Spinal cord (tissue), 10 donors: ENCODE data around the gene DHRS12. TPM values are rescaled to one million over a fixed set of nuclear protein-coding genes. Genes with fewer than 3 reads are reported as not detected.

Experiments used
- DNase-seq, 6 donors: peaks; one replicate each; pipeline versions ENCODE4 v3.0.0 to v3.0.0-alpha.2; 2013 to 2015; ENCODE audit warnings: low spot score in 6 of 6, low read depth in 4 of 6
- H3K27ac ChIP-seq: one replicate; pipeline ENCODE4 v1.5.1; 2013; ENCODE audit warnings: low read depth, low read length, control low read depth
- H3K27me3 ChIP-seq: one replicate; pipeline ENCODE4 v1.6.1; 2013; ENCODE audit warnings: low read length; ENCODE audit not compliant: control insufficient read depth, insufficient read depth
- H3K36me3 ChIP-seq: one replicate; pipeline ENCODE4 v1.6.1; 2013; ENCODE audit warnings: low read length; ENCODE audit not compliant: control insufficient read depth, insufficient read depth
- H3K4me1 ChIP-seq: one replicate; pipeline ENCODE4 v1.6.1; 2013; ENCODE audit warnings: low read length; ENCODE audit not compliant: control insufficient read depth, insufficient read depth
- H3K4me3 ChIP-seq: one replicate; pipeline ENCODE4 v1.5.1; 2013; ENCODE audit warnings: low read depth, low read length, control low read depth
- H3K9me3 ChIP-seq: one replicate; pipeline ENCODE4 v1.6.1; 2013; ENCODE audit warnings: low read length; ENCODE audit not compliant: control insufficient read depth, insufficient read depth
- WGBS: methylation state at CpG from one replicate; pipeline ENCODE4 v1.1.5; 2013; ENCODE audit warnings: missing lambda C conversion rate; ENCODE audit not compliant: insufficient coverage; 5-methylcytosine and 5-hydroxymethylcytosine counted together
- polyA plus RNA-seq, 2 donors: library from polyadenylated mRNA; unstranded; fragments of 120-200 nt; gene quantifications; one replicate each; pipeline ENCODE4 v1.2.1, GENCODE V29; 2013; ENCODE audit not compliant: insufficient read length in 2 of 2
- total RNA-seq, 2 donors: library from RNA; depleted of rRNA in 1 of 2; stranded (reverse); fragments of 120-200 nt in 1 of 2; fragments of >200 nt in 1 of 2; gene quantifications; one replicate each; pipeline versions ENCODE4 v1.2.3 to v1.2.4, GENCODE V29; 2013 to 2014
- donor health status: healthy.

DHRS12 gene
- total and polyA plus RNA-seq, 4 donors: 6.8 to 15.2 (median 13.2) TPM

- Histone ChIP-seq H3K36me3 (peaks cover 20% of the 10 kb centered on the region), H3K27ac (no peak overlapping the region), H3K4me1 (peaks cover 21% of the 10 kb centered on the region), H3K27me3 (no peaks in the 10 kb centered on the region), H3K4me3 (no peak overlapping the region), H3K9me3 (no peaks in the 10 kb centered on the region)
- DNase-seq: no peak
- 84% methylated on average over 17 of the region's 19 CpGs for WGBS
Observed at GRCh38 chr13:51768976-51769375, 35.0 kb downstream of the DHRS12 start.

GRCh38 chr13:51768378-51768921, 35.5 kb downstream of the DHRS12 start:
- H3K27ac ChIP-seq: no peak overlapping the region
- H3K4me1 ChIP-seq: peaks cover 22% of the 10 kb centered on the region

GRCh38 chr13:51767100-51767499, 36.9 kb downstream of the DHRS12 start:
- no peaks in the 10 kb centered on the region for H3K9me3 ChIP-seq
- H3K27me3 ChIP-seq: no peaks in the 10 kb centered on the region
- 84% methylated on average over 6 of the region's 8 CpGs for WGBS
- H3K27ac ChIP-seq: no peak overlapping the region
- H3K4me1 ChIP-seq: peaks cover 22% of the 10 kb centered on the region
- no peak for DNase-seq
- H3K4me3 ChIP-seq: no peak overlapping the region
- H3K36me3 ChIP-seq: peaks cover 23% of the 10 kb centered on the region

More at GRCh38 chr13:51768378-51768921, 35.5 kb downstream of the DHRS12 start:
- no peak overlapping the region for H3K4me3 ChIP-seq
- H3K36me3 ChIP-seq: peaks cover 20% of the 10 kb centered on the region
- no peak for DNase-seq
- H3K27me3 ChIP-seq: no peaks in the 10 kb centered on the region
- no peaks in the 10 kb centered on the region for H3K9me3 ChIP-seq
- 63% methylated on average over 15 of the region's 15 CpGs for WGBS

GRCh38 chr13:51765142-51765515, 38.8 kb downstream of the DHRS12 start:
- H3K4me3 ChIP-seq: no peak overlapping the region
- 92% methylated on average over 2 of the region's 4 CpGs for WGBS

GRCh38 chr13:51764184-51765141, 39.5 kb downstream of the DHRS12 start:
- 71% methylated on average over 11 of the region's 12 CpGs for WGBS
- peaks cover 29% of the 10 kb centered on the region for H3K36me3 ChIP-seq
- no peak overlapping the region for H3K4me3 ChIP-seq
- H3K4me1 ChIP-seq: peaks cover 13% of the 10 kb centered on the region
- no peaks in the 10 kb centered on the region for H3K27me3 ChIP-seq
- DNase-seq: peak in 1 of 6 donors; percentile 22
- H3K9me3 ChIP-seq: no peaks in the 10 kb centered on the region
- H3K27ac ChIP-seq: no peak overlapping the region

More at GRCh38 chr13:51765142-51765515, 38.8 kb downstream of the DHRS12 start:
- no peak overlapping the region for H3K27ac ChIP-seq
- H3K36me3 ChIP-seq: peaks cover 29% of the 10 kb centered on the region
- peaks cover 19% of the 10 kb centered on the region for H3K4me1 ChIP-seq
- no peak for DNase-seq
- no peaks in the 10 kb centered on the region for H3K27me3 ChIP-seq
- H3K9me3 ChIP-seq: no peaks in the 10 kb centered on the region

- H3K4me1 ChIP-seq: peaks cover 11% of the 10 kb centered on the region
- H3K4me3 ChIP-seq: no peak overlapping the region
- H3K27ac ChIP-seq: no peak overlapping the region
- no CpG with 5 or more reads among the region's 2 CpGs for WGBS
- no peak for DNase-seq
- H3K9me3 ChIP-seq: no peaks in the 10 kb centered on the region
- H3K27me3 ChIP-seq: no peaks in the 10 kb centered on the region
- H3K36me3 ChIP-seq: peaks cover 28% of the 10 kb centered on the region
Observed at GRCh38 chr13:51763486-51763885, 40.5 kb downstream of the DHRS12 start.

GRCh38 chr13:51761643-51762350, 42.2 kb downstream of the DHRS12 start:
- Histone ChIP-seq H3K27ac (no peak overlapping the region), H3K4me3 (no peak overlapping the region), H3K27me3 (no peaks in the 10 kb centered on the region), H3K36me3 (peaks cover 19% of the 10 kb centered on the region), H3K9me3 (no peaks in the 10 kb centered on the region), H3K4me1 (peaks cover 11% of the 10 kb centered on the region)
- WGBS: 93% methylated on average over 12 of the region's 16 CpGs
- DNase-seq: no peak

- no peaks in the 10 kb centered on the region for H3K9me3 ChIP-seq
- WGBS: 59% methylated on average over 11 of the region's 12 CpGs
- H3K27ac ChIP-seq: no peak overlapping the region
- H3K36me3 ChIP-seq: peaks cover 23% of the 10 kb centered on the region
- peak in 3 of 6 donors; percentile 22 to 87 (median 67) for DNase-seq
- H3K4me1 ChIP-seq: peaks cover 11% of the 10 kb centered on the region
- no peaks in the 10 kb centered on the region for H3K27me3 ChIP-seq
- H3K4me3 ChIP-seq: no peak overlapping the region
Observed at GRCh38 chr13:51760592-51760991, 43.4 kb downstream of the DHRS12 start.

- 80% methylated on average over 5 of the region's 5 CpGs for WGBS
- H3K27ac ChIP-seq: no peak overlapping the region
Observed at GRCh38 chr13:51759240-51759639, 44.7 kb downstream of the DHRS12 start.

More at GRCh38 chr13:51759240-51759639, 44.7 kb downstream of the DHRS12 start:
- Histone ChIP-seq H3K4me1 (peaks cover 4% of the 10 kb centered on the region), H3K36me3 (peaks cover 17% of the 10 kb centered on the region), H3K4me3 (no peak overlapping the region), H3K9me3 (no peaks in the 10 kb centered on the region), H3K27me3 (no peaks in the 10 kb centered on the region)
- no peak for DNase-seq
